Transverse colon (tissue), 4 donors: ENCODE data around the gene SPSB3.

Experiments
- EP300 ChIP-seq: sonication (generic); formaldehyde crosslinking; IDR thresholded peaks from one replicate; pipeline ENCODE4 v1.6.1; 2017; ENCODE audit warnings: antibody characterized with exemption, low read depth
- POLR2AphosphoS5 ChIP-seq, 3 donors: sonication (generic); formaldehyde crosslinking; IDR thresholded peaks; one replicate each; pipeline ENCODE4 v1.6.1; 2016; ENCODE audit warnings: antibody characterized with exemption in 3 of 3
- TF ChIP-seq, protein P1 (sequence below), 5 experiments: fragments of 200-600 bp in 3 of 5; fragments of 450-650 bp in 2 of 5; sonication (generic) in 3 of 5; IDR thresholded peaks; 1 replicate in 2 of 5; 2 replicates in 3 of 5; pipeline ENCODE4 v1.5.1; 2016 to 2017; ENCODE audit warnings: antibody characterized with exemption in 5 of 5, inconsistent platforms in 3 of 5, mild to moderate bottlenecking in 2 of 5, moderate library complexity in 1 of 5

DNA sequence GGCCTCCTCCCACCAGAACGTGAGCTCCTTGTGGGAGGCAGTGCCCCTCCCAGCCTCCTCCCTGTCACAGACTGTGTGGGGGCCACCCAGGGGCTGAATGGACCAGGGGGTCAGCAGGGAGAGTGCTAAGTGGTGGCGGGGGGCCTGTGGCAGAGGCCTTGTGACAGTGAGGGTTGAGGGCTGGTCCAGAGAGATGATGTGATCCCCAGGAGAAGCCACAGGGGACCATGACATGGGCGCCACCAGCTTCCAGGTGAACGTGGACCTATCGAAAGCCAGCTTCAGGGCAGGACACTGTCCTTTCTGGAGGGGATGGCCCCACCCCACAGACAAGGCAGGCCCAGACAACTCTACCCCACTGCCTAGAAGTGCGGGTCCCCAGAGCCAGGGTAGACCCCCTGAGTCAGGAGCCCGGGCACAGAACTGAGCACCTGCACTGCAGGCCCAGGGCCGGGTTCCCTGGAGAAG lies 3.1 kb downstream of the SPSB3 start:
- no peak for TF ChIP-seq POLR2AphosphoS5 (IDR thresholded peaks at IDR 0.05)
- TF ChIP-seq, protein P1, sequence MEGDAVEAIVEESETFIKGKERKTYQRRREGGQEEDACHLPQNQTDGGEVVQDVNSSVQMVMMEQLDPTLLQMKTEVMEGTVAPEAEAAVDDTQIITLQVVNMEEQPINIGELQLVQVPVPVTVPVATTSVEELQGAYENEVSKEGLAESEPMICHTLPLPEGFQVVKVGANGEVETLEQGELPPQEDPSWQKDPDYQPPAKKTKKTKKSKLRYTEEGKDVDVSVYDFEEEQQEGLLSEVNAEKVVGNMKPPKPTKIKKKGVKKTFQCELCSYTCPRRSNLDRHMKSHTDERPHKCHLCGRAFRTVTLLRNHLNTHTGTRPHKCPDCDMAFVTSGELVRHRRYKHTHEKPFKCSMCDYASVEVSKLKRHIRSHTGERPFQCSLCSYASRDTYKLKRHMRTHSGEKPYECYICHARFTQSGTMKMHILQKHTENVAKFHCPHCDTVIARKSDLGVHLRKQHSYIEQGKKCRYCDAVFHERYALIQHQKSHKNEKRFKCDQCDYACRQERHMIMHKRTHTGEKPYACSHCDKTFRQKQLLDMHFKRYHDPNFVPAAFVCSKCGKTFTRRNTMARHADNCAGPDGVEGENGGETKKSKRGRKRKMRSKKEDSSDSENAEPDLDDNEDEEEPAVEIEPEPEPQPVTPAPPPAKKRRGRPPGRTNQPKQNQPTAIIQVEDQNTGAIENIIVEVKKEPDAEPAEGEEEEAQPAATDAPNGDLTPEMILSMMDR (IDR thresholded peaks at IDR 0.05): no peak
- no peak for TF ChIP-seq EP300
